DND-41 (cell line): ENCODE measurements around the gene HMGCL.

ENCODE experiments used
- ATAC-seq: fragments of 200-7000 bp; cut with Tn5 transposase; 3 replicates; pipeline ENCODE4 v1.9.1; 2021; ENCODE audit warnings: low read depth; ENCODE audit not compliant: insufficient read depth
- DNase-seq: peaks from one replicate; pipeline ENCODE4 v3.0.0-alpha.2; 2020
- H2AFZ ChIP-seq: 2 replicates; pipeline ENCODE4 v1.6.0; 2012; ENCODE audit warnings: low read depth, low read length
- H3K27ac ChIP-seq: 2 replicates; pipeline ENCODE4 v1.5.1; 2012; ENCODE audit warnings: low read length, inconsistent platforms
- H3K27me3 ChIP-seq: fragments of 200-600 bp; sonication (generic); 2 replicates; pipeline ENCODE4 v1.6.0; 2012; ENCODE audit warnings: low read length, mild to moderate bottlenecking, inconsistent platforms; ENCODE audit not compliant: insufficient read depth, poor library complexity
- H3K36me3 ChIP-seq: 2 replicates; pipeline ENCODE4 v1.5.1; 2012; ENCODE audit warnings: low read length, inconsistent platforms; ENCODE audit not compliant: insufficient read depth
- H3K4me1 ChIP-seq: 2 replicates; pipeline ENCODE4 v1.5.1; 2012; ENCODE audit warnings: mild to moderate bottlenecking, low read length; ENCODE audit not compliant: insufficient read depth
- H3K4me2 ChIP-seq: 2 replicates; pipeline ENCODE4 v1.6.0; 2012; ENCODE audit warnings: mild to moderate bottlenecking, moderate library complexity, low read length, inconsistent platforms; ENCODE audit not compliant: insufficient read depth
- H3K4me3 ChIP-seq, 2 experiments: fragments of 200-600 bp in 1 of 2; shearing (Covaris generic) in 1 of 2; 2 replicates each; pipeline ENCODE4 v1.5.1; 2012 to 2016; ENCODE audit warnings: inconsistent platforms in 2 of 2, low read length in 2 of 2, mild to moderate bottlenecking in 2 of 2, low read depth in 1 of 2, moderate library complexity in 1 of 2
- H3K79me2 ChIP-seq: 2 replicates; pipeline ENCODE4 v1.6.0; 2012; ENCODE audit warnings: low read length, inconsistent platforms; ENCODE audit not compliant: insufficient read depth
- H3K9ac ChIP-seq: 2 replicates; pipeline ENCODE4 v1.6.0; 2012; ENCODE audit warnings: low read depth, mild to moderate bottlenecking, inconsistent platforms, low read length, moderate library complexity
- H3K9me3 ChIP-seq: 2 replicates; pipeline ENCODE4 v1.5.1; 2012; ENCODE audit warnings: low read length, moderate library complexity, mild to moderate bottlenecking, inconsistent platforms; ENCODE audit not compliant: insufficient read depth, severe bottlenecking
- H4K20me1 ChIP-seq: 2 replicates; pipeline ENCODE4 v1.6.0; 2012; ENCODE audit warnings: low read length; ENCODE audit not compliant: insufficient read depth
- EZH2 ChIP-seq: IDR thresholded peaks from 3 replicates; pipeline ENCODE4 v1.6.1; 2012; ENCODE audit warnings: borderline replicate concordance, low read depth, mild to moderate bottlenecking, moderate library complexity, low read length, inconsistent platforms; ENCODE audit not compliant: severe bottlenecking
- TF ChIP-seq, protein P1 (sequence below): IDR thresholded peaks from 2 replicates; pipeline ENCODE4 v1.5.1; 2012; ENCODE audit warnings: borderline replicate concordance, low read length, moderate library complexity, mild to moderate bottlenecking; ENCODE audit not compliant: poor library complexity, severe bottlenecking; ENCODE audit errors: extremely low read depth

HMGCL gene

DNA sequence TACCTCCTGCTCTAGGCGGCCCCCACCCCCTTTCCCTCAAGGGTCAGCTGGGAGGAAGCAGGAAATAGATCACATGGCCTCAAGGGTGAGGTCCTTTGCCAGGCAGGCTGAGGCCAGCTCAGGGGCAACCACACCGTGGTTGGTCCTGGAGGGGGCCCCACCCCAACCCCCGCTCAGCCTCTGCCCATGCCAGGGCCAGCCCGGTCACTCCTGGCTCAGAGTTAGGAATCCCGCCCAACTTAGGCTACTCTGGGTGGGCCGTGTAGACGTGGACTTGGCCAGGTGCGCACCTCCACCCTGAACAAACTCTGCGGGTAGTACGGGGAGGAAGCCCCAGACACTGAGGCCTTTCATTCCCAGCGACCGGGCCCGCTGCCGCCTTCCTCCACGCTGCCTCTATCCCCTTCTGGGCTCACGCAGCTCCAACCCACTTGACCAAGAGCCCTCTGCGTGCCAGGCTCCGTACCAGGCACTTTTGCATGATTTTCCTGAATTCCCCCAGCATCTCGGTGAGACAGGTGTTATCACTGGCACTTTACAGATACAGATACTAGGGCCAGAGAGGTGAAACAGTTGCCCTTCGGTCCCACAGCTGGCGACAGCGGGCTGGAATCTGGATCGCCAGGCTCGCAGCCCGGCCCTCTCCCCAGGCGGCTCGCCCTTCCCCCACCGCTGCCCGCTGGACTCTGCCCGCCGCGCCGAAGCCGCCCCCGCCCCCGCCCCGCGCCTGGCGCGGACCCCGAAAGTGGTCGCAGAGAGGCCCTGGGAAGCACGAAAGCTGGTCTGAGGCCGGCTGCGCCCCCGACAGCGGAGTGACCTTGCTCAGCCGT lies 25.4 kb downstream of the HMGCL start:
- Histone ChIP-seq H4K20me1 (no peaks in the 10 kb centered on the region), H2AFZ (peak overlapping the region; percentile 81), H3K9ac (peak overlapping the region; percentile 88), H3K27ac (peak overlapping the region; percentile 56), H3K4me3 (peak overlapping the region; percentile 87 to 93), H3K4me2 (peak overlapping the region; percentile 89), H3K9me3 (no peaks in the 10 kb centered on the region), H3K27me3 (no peaks in the 10 kb centered on the region), H3K36me3 (peaks cover 32% of the 10 kb centered on the region), H3K79me2 (peaks cover 9% of the 10 kb centered on the region), H3K4me1 (peaks cover 28% of the 10 kb centered on the region)
- no peak for TF ChIP-seq EZH2
- TF ChIP-seq, protein P1, sequence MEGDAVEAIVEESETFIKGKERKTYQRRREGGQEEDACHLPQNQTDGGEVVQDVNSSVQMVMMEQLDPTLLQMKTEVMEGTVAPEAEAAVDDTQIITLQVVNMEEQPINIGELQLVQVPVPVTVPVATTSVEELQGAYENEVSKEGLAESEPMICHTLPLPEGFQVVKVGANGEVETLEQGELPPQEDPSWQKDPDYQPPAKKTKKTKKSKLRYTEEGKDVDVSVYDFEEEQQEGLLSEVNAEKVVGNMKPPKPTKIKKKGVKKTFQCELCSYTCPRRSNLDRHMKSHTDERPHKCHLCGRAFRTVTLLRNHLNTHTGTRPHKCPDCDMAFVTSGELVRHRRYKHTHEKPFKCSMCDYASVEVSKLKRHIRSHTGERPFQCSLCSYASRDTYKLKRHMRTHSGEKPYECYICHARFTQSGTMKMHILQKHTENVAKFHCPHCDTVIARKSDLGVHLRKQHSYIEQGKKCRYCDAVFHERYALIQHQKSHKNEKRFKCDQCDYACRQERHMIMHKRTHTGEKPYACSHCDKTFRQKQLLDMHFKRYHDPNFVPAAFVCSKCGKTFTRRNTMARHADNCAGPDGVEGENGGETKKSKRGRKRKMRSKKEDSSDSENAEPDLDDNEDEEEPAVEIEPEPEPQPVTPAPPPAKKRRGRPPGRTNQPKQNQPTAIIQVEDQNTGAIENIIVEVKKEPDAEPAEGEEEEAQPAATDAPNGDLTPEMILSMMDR, result no peak
- no peak for ATAC-seq
- DNase-seq, result no peak

DNA sequence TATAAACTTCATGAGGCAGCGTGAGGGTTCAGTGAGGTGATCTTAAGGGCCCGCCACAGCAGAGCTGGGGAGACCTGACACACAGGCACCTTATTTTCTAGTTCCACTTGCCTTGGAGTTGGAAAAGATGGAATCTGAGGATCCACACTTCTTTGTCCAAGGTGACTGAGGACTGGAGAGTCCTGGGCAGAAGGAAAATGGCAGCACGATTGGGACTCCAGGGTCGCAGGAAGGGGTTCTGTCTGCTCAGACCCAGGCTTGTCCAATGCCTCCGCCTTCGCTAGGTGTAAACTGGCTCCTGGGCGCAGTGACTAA lies 26.0 kb downstream of the HMGCL start:
- Histone ChIP-seq H3K27me3 (no peaks in the 10 kb centered on the region), H3K4me3 (peak overlapping the region in 1 of 2 experiments; percentile 93; a peak in 2 of 4 replicates), H2AFZ (no peak overlapping the region), H3K9me3 (no peaks in the 10 kb centered on the region), H3K9ac (peak overlapping the region; percentile 88), H3K4me2 (peak overlapping the region; percentile 89), H3K79me2 (peaks cover 9% of the 10 kb centered on the region), H3K27ac (no peak overlapping the region), H3K36me3 (peaks cover 38% of the 10 kb centered on the region), H4K20me1 (no peaks in the 10 kb centered on the region), H3K4me1 (peaks cover 28% of the 10 kb centered on the region)
- TF ChIP-seq, protein P1, result no peak
- no peak for TF ChIP-seq EZH2
- DNase-seq (no peak), ATAC-seq (no peak)

DNA sequence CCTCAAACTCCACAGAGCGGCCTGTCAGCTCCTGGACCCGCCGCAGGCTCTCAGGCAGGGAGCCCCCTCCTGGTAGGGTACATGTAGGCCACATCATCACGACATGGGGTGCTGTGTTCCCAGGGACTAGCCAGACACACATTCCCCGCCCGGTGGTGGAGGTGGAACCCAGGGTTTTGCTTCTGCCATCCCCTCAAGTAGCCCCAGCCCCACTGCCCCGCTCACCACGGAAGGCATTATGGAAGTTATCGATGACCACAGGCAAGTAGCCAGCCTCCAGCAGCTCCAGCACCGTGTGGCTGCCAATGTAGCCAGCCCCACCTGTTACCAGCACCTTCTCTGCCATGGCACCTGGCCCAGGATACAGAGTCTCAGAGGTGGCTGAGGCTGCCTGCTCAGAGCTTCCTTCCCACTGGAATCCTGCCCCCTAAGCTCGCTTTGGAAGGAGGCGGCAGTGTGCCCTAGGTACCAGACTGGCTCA lies 26.5 kb downstream of the HMGCL start:
- H3K27me3 ChIP-seq, result no peaks in the 10 kb centered on the region
- H2AFZ ChIP-seq, result no peak overlapping the region
- no peak overlapping the region for H3K4me3 ChIP-seq
- H4K20me1 ChIP-seq, result no peaks in the 10 kb centered on the region
- DNase-seq (no peak), ATAC-seq (no peak)
- H3K4me2 ChIP-seq, result peak overlapping the region; percentile 89; the same call in 1 of the 2 replicates
- TF ChIP-seq EZH2, result no peak
- TF ChIP-seq, protein P1, result peak; percentile 28
- H3K36me3 ChIP-seq, result peaks cover 40% of the 10 kb centered on the region
- no peak overlapping the region for H3K9ac ChIP-seq
- peaks cover 9% of the 10 kb centered on the region for H3K79me2 ChIP-seq
- no peaks in the 10 kb centered on the region for H3K9me3 ChIP-seq
- H3K4me1 ChIP-seq, result peaks cover 28% of the 10 kb centered on the region
- H3K27ac ChIP-seq, result no peak overlapping the region
